HEK293T (cell line): ENCODE results near the gene NINL.

Source experiments
- CTCF ChIA-PET: fragments of 350-600 bp; formaldehyde crosslinking; extraction: SDS; loops from one replicate; lab custom pipeline; 2021; ENCODE audit warnings: antibody characterized with exemption, inconsistent platforms; lab: Yijun Ruan, JAX
- POLR2A ChIA-PET: fragments of 350-600 bp; formaldehyde crosslinking; extraction: SDS; loops from one replicate; lab custom pipeline; 2020; ENCODE audit warnings: antibody characterized with exemption, inconsistent platforms; lab: Yijun Ruan, JAX
- DNase-seq: peaks from one replicate; pipeline ENCODE4 v3.0.0; 2012; ENCODE audit warnings: mixed read lengths; ENCODE audit errors: extremely low spot score
- ARNT ChIP-seq: fragments of 450-650 bp; IDR thresholded peaks from 2 replicates; pipeline ENCODE4 v1.6.1; 2017; ENCODE audit warnings: mild to moderate bottlenecking
- BHLHE40 ChIP-seq: fragments of 450-650 bp; IDR thresholded peaks from 2 replicates; pipeline ENCODE4 v1.6.1; 2016; ENCODE audit warnings: mild to moderate bottlenecking, moderate library complexity, borderline replicate concordance
- CTBP1 ChIP-seq: fragments of 450-650 bp; IDR thresholded peaks from 2 replicates; pipeline ENCODE4 v1.6.1; 2016; ENCODE audit warnings: borderline replicate concordance
- ELF4 ChIP-seq: fragments of 450-650 bp; IDR thresholded peaks from 2 replicates; pipeline ENCODE4 v1.6.1; 2017; ENCODE audit warnings: antibody characterized with exemption
- FOXA1 ChIP-seq: fragments of 450-650 bp; IDR thresholded peaks from 2 replicates; pipeline ENCODE4 v1.6.1; 2016; ENCODE audit warnings: mild to moderate bottlenecking
- FOXK2 ChIP-seq: fragments of 450-650 bp; IDR thresholded peaks from 2 replicates; pipeline ENCODE4 v1.6.1; 2016; ENCODE audit warnings: mild to moderate bottlenecking
- FOXM1 ChIP-seq: fragments of 450-650 bp; IDR thresholded peaks from 2 replicates; pipeline ENCODE4 v1.6.1; 2017; ENCODE audit warnings: mild to moderate bottlenecking, borderline replicate concordance
- HDGF ChIP-seq: fragments of 450-650 bp; IDR thresholded peaks from 2 replicates; pipeline ENCODE4 v1.6.1; 2017; ENCODE audit warnings: antibody characterized with exemption, borderline replicate concordance
- L3MBTL2 ChIP-seq: fragments of 450-650 bp; conservative IDR thresholded peaks from 2 replicates; pipeline ENCODE4 v1.6.1; 2016; ENCODE audit warnings: mild to moderate bottlenecking
- LEF1 ChIP-seq: fragments of 450-650 bp; IDR thresholded peaks from 2 replicates; pipeline ENCODE4 v1.6.1; 2017; ENCODE audit warnings: mild to moderate bottlenecking, borderline replicate concordance
- NFRKB ChIP-seq: fragments of 450-650 bp; IDR thresholded peaks from 2 replicates; pipeline ENCODE4 v1.6.1; 2016; ENCODE audit warnings: mild to moderate bottlenecking, moderate library complexity
- SP1 ChIP-seq: fragments of 450-650 bp; IDR thresholded peaks from 2 replicates; pipeline ENCODE4 v1.6.1; 2017
- SUZ12 ChIP-seq: fragments of 450-650 bp; IDR thresholded peaks from 2 replicates; pipeline ENCODE4 v1.6.1; 2016; ENCODE audit warnings: mild to moderate bottlenecking
- TARDBP ChIP-seq: fragments of 450-650 bp; IDR thresholded peaks from 2 replicates; pipeline ENCODE4 v1.6.1; 2016
- ZNF384 ChIP-seq: fragments of 450-650 bp; IDR thresholded peaks from 2 replicates; pipeline ENCODE4 v1.6.1; 2016
- TF ChIP-seq, protein P1 (sequence below): fragments of 450-650 bp; IDR thresholded peaks from 2 replicates; pipeline ENCODE4 v1.6.1; 2016

The NINL gene

DNA sequence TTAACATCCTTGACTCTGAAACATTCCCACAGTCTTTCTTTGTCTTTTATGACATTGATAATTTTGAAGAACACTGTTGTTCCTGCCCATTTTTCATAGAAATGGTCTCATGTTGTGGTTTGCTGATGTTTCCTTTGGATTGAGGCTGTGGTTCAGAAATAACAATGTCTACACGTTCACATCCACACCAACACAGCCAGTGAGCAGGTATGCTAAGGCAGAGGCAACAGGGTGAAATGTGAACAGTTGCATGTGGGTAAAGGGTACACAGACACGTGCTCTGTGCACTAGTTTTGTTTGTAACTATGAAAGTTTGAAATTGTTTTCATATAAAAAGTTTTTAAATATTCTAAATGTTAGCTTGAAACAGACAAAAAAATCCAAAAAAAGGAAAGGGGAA is 99.5 kb downstream of the NINL start:
- CTCF ChIA-PET = no interaction called here
- no peak for DNase-seq
- TF ChIP-seq FOXK2 (no peak), FOXM1 (no peak), FOXA1 (no peak), L3MBTL2 (no peak), TARDBP (no peak), NFRKB (no peak), ZNF384 (no peak), ELF4 (no peak), ARNT (no peak), SUZ12 (no peak), CTBP1 (no peak), SP1 (no peak), LEF1 (no peak), BHLHE40 (no peak), HDGF (no peak)
- TF ChIP-seq, protein P1, sequence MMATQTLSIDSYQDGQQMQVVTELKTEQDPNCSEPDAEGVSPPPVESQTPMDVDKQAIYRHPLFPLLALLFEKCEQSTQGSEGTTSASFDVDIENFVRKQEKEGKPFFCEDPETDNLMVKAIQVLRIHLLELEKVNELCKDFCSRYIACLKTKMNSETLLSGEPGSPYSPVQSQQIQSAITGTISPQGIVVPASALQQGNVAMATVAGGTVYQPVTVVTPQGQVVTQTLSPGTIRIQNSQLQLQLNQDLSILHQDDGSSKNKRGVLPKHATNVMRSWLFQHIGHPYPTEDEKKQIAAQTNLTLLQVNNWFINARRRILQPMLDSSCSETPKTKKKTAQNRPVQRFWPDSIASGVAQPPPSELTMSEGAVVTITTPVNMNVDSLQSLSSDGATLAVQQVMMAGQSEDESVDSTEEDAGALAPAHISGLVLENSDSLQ = no peak
- POLR2A ChIA-PET = no interaction called here

DNA sequence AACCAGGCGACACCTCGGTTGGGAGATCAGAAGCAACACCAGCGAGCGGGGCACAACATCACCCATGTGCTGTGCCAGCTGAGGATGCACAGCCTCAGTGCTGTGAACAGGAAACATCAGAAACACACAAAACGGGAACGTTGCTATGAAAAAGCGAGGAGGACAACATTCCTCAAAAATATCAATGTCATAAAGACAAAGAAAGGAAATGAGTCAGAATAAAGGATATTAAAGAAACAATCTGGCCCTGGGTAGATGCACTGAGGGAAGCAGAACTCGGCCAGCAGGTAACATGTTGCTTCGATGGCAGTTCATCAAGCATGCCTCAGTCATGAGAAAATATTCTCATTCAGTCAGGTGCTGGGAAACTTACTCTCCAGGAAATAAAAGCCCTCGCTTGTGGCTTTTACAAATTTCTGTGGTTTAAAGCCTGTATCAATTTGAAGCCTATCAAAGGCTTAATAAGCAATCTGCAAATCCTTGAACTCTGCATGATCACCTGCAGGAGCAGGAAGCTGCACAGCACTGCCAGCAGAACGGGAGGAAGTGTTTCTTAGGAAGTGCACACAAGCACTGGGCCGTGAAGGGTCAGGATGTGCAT is 100.3 kb downstream of the NINL start:
- ChIA-PET CTCF (no interaction called here), POLR2A (no interaction called here)
- DNase-seq = no peak
- TF ChIP-seq BHLHE40 (no peak), FOXA1 (no peak), LEF1 (no peak), FOXM1 (no peak), ZNF384 (no peak), ELF4 (no peak), CTBP1 (no peak), FOXK2 (no peak), SP1 (no peak), ARNT (no peak), NFRKB (no peak), HDGF (no peak), L3MBTL2 (no peak), SUZ12 (no peak)

DNA sequence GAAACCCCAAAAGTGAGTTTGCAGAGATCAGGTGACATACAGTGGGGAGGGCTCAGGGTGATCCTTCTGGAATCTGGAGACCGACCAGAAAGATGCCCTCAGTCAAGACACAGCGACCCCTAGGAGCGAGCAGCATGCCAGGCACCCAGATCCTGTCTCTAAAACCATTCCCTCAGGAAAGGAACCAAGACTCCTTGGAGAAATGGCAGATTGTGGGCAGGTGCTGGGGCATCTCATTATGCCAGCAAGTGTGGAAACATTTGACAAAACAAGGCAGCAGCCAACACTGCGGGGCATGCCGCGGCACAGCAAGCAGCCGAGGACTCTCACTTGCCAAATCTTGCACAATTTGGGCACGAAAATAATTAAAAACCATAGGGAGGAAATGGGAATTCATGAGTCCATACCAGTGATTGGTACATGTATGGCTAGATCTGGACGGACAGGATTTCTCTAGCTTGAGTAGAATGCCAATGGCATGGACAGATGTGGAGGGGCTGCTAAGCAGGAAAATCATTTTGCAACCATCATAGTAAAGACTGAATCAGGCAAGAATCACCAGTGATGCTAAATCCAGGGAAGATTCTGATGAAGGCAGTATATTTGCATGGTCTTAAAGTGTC is 101.0 kb downstream of the NINL start:
- DNase-seq = no peak
- TF ChIP-seq FOXK2 (no peak), ZNF384 (no peak), CTBP1 (no peak), FOXM1 (no peak), SUZ12 (no peak), FOXA1 (no peak), SP1 (no peak), NFRKB (no peak), LEF1 (no peak), ELF4 (no peak), ARNT (no peak)
- CTCF ChIA-PET = no interaction called here

DNA sequence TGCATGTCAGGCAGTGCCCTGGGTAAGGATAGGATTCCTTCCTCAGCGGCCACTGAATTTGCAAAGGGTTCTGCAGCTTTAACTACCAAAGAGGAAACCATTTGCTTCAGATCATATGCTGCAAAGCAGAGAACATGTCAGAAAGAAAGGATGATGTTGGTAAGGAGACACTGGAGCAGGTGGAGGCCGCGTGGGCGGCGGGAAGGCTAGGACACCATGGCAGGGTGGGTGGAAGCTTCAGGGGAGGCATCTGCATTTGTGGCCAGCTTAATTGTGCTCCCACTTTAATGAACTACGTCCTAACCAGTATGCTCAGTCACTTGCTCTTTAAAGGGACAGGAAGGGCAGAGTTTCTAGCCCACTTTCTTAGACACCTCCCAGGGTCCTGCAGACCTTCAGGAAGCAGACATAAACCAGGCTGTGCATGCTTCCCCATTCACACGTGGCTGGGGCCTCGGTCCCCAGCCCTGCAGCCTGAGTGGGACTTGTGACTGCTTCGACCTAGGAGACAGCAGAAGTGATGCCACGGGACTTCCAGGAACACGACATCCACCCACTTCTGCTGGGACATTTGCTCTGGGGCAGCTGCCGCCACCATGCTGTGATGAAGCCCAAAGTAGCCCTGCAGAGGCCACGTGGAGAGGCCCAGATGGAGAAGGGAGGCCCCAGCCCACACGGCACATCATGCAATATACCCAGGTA is 101.7 kb downstream of the NINL start:
- CTCF ChIA-PET = no interaction called here

More for the DNA sequence above, 101.0 kb downstream of the NINL start:
- POLR2A ChIA-PET = no interaction called here

DNA sequence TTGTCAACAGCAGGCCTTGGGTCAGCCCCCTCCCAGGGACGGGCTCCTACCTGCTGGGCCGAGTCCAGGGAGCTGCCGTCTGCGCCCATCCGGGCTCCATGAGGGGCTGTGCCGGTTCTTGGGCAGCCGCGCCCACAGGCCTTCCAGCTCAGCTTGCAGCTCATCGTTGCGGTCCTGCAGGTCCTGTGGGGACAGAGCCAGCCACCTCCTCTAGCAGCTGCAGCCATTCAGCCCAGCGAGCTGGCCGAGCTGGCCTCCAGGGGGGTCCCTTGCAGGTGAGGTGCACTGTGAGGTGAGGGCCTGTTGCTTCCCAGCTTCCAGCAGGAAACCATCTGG is 103.4 kb downstream of the NINL start:
- DNase-seq = no peak
- POLR2A ChIA-PET = no interaction called here
- CTCF ChIA-PET = interaction anchor here (0.6 kb wide), 1 partner anchor 70 kb away, joined by 3 read pairs; no protein-coding TSS in a partner anchor
- TF ChIP-seq FOXK2 = no peak
- TF ChIP-seq, protein P1 = no peak
- TF ChIP-seq SUZ12 = no peak
- no peak for TF ChIP-seq NFRKB

More for the DNA sequence above, 101.7 kb downstream of the NINL start:
- no peak for TF ChIP-seq FOXA1
- no peak for TF ChIP-seq SUZ12
- no peak for TF ChIP-seq HDGF
- no peak for TF ChIP-seq ELF4
- TF ChIP-seq ARNT = no peak
- TF ChIP-seq TARDBP = no peak
- TF ChIP-seq, protein P1 = no peak
- TF ChIP-seq LEF1 = no peak
- TF ChIP-seq BHLHE40 = no peak
- TF ChIP-seq ZNF384 = no peak
- TF ChIP-seq FOXM1 = no peak
- TF ChIP-seq L3MBTL2 = no peak
- no peak for TF ChIP-seq FOXK2
- TF ChIP-seq CTBP1 = no peak
- POLR2A ChIA-PET = no interaction called here
- DNase-seq = no peak
